NCI-H2029 treated with DMSO at 0.1 percent for 48 hours (cell line): ENCODE data around the gene ING2.
"Not testable (repeated sequence)": the region's sequence is repeated elsewhere in the genome, so short reads cannot be mapped to it uniquely, and the experiment has no call there.

Experiments used
- DNase-seq: peaks from one replicate; lab custom pipeline; 2025; lab: John Stamatoyannopoulos, UW

ING2 gene, protein sequence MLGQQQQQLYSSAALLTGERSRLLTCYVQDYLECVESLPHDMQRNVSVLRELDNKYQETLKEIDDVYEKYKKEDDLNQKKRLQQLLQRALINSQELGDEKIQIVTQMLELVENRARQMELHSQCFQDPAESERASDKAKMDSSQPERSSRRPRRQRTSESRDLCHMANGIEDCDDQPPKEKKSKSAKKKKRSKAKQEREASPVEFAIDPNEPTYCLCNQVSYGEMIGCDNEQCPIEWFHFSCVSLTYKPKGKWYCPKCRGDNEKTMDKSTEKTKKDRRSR

DNA sequence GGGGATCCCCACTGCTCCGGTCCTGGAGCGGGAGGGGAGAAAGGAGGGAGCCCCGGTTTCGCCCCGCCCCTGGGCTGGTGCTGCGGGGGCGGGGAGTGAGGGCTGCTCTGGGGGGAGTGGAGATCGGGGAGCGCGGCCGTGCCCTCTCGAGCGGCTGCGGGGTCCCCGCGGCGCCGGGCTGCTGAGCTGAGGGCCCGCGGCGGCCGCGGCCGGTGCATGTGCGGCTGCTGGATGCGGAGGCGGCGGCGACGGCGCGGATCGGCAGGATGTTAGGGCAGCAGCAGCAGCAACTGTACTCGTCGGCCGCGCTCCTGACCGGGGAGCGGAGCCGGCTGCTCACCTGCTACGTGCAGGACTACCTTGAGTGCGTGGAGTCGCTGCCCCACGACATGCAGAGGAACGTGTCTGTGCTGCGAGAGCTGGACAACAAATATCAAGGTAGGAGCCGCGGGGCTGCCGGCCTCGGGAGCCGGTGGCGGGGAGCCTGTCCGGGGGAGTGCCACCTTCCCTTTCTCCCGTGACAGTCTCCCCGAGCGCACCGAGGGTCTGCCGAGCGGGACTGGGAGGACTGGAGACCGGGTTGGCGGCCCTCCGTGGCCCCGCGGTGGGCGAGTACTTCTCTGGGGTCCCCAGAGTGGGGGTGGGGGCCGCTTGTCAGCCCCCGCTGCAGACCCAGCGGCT lies at the start of gene ING2:
Gene ING2 (plus strand): TSS at position 129 of the 681 bp plus-strand sequence. CDS start 138 bp downstream, at position 267.
- no peak for DNase-seq

DNA sequence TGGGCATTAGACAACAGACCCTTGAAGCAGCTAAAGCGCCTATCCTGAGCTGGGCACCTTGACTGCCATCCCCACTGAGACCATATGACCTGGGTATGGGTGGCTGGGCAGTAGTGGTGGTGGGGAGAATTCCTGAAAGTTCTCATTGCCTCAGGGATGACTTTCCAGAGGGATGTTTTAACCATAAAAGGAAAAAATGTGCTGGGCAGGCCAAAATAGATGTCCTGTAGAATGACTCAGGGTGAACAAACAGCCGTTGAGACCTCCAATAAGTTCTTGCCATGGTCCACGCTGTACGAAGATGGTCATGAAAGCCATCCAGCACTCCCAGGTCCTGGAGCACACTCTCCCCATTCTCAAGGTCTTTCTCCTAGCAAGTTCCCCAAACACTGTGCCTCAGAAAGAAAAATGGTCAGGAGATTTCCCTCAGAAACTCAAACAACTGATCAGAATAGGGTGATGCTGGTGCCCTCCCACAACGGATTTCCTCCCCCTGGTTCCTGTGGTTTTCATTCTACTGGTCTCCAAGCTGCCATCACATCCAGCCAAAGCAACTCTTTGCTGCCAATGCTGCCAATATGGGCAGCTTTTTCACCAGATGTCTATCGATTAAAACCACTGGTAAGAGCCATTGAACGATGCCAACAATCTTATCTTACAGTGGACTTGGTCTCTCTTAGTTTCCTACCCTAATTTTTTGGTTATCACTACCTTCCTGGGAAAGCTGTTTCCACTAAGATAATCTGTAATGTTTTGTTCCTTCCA lies 49.2 kb upstream of the ING2 start:
- no peak for DNase-seq

DNA sequence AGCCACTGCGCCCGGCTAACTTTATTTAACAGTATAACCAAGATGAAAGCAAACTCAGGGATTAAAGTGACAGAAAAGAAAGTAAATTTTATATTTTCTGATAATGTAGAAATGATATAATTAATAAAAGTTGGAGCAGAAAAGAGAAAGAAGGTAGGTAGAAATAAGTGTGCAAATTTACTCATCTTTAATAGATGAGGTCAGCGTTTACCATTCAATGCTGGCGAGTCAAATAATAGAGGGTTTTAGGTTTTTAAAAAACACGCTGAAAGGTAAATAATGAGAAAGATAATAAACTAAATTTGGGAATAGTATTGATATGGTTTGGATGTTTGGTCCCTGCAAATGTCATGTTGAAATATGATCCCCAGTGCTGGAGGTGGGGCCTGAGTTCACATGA lies 46.9 kb upstream of the ING2 start:
- DNase-seq: no peak

DNA sequence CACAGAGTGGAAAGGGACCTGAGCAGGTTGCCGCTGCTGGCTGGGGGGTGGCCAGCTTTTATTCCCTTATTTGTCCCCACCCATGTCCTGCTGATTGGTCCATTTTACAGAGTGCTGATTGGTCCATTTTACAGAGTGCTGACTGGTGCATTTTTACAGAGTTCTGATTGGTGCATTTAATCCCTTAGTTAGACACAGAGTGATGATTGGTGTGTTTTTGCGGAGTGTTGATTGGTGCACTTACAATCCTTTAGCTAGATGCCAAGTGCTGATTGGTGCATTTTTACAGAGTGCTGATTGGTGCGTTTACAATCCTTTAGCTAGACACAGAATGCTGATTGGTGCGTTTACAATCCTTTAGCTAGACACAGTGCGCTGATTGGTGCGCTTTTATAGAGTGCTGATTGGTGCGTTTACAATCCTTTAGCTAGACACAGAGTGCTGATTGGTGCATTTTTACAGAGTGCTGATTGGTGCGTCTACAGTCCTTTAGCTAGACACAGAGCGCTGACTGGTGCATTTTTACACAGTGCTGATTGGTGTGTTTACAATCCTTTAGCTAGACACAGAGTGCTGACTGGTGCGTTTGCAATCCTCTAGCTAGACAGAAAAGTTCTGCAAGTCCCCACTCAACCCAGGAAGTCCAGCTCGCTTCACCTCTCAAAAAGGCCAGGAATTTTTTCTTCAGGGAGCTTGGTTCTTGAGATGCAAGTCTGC lies 40.8 kb upstream of the ING2 start:
- DNase-seq: not testable (repeated sequence)

DNA sequence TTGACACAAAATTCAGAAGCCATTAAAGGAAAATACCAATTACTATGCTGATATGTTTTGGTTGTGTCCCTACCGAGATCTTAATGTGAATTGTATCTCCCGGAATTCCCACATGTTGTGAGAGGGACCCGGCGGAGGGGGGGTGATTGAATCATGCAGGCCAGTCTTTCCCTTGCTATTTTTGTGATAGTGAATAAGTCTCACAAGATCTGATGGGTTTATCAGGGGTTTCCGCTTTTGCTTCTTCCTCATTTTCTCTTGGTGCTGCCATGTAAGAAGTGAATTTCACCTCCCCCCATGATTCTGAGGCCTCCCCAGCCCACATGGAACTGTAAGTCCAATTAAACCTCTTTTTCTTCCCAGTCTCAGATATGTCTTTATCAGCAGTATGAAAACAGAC lies 39.0 kb upstream of the ING2 start:
- not testable (repeated sequence) for DNase-seq

DNA sequence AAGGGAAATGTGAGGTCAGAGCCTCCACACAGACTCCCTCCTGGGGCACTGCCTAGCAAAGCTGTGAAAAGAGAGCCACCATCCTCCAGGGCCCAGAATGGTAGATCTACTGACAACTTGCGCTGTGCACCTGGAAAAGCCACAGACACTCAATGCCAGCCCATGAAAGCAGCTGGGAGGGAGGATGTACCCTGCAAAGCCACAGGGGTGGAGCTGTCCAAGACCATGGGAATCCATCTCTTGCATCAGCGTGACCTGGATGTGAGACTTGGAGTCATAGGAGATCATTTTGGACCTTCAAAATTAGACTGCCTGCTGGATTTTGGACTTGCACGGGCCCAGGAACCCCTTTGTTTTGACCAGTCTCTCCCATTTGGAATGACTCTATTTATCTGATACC lies 37.6 kb upstream of the ING2 start:
- no peak for DNase-seq

DNA sequence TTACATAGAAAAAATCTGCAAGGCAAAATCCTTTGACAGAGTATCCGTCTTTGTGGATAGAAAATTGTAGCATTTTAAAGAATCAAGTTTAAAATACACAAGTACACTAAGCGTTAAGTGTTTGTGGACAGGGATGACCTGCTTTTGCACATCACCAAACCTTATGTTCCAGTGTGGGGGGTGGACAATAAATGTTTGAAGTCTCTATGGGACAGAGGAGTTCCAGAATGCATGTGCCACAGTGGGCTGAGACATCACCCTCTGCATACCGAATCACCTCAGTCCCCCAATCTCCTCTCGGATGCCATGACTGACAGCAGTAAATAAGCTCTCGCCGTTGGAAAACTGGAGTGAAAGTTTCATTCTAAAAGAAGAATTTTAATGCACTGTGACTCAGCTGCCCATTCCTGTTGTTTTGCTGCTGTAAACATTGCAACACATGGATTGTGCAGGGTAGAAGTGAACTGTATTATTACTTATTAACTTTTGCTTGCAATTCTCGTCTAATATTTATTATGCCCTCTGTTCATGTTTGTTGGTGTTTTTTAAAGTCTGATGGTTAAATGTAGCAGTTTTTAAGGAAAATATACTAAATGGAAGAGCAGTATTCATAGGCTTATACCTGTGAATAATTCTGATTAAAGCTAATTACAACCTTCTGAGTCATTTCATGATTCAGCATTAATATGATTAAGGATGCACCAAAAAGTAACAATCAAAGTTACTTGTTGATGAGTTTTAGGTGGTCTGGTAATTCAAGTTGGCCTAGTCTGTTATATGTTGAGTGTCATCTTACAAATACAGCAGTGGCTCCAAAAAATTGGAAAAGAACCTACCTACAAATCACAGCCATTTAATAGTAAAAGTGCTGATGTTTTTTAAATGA lies 36.4 kb upstream of the ING2 start:
- DNase-seq: no peak

DNA sequence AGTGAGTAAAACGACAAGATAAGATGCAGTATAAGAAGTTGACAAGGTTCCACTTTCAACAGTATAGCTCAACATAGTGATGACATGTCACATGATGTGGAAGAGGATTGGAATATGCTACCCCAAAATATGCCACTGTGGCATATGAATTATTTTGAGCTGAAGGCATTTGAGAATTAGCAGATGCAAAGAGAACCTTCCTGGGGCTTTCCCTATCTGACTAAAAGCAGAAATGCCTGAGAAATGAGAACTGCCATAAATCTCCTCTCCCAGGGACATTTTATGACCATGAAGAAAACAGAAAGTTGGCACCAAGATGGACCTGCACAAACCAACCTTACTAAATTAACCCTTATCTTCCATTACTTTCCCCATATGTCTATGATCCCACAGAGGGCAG lies 35.6 kb upstream of the ING2 start:
- no peak for DNase-seq

DNA sequence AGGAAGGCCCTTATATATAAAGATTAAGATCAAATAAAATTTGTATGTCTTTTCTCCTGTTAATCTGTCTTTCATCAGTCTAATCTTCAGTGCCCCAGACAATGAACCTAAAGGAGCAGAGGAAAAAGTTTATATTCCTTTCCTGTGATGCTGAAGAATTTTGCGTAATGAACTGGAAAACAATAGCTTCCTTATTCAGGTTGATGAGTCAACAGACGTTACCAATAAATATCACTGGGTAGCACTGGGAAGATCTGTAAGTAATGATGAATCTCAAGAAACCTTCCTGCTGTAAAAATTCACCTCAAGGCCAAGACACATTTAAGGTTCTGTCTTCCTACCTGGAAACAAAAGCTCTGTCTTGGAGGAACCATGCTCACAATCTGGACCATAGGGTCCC lies 34.9 kb upstream of the ING2 start:
- no peak for DNase-seq

DNA sequence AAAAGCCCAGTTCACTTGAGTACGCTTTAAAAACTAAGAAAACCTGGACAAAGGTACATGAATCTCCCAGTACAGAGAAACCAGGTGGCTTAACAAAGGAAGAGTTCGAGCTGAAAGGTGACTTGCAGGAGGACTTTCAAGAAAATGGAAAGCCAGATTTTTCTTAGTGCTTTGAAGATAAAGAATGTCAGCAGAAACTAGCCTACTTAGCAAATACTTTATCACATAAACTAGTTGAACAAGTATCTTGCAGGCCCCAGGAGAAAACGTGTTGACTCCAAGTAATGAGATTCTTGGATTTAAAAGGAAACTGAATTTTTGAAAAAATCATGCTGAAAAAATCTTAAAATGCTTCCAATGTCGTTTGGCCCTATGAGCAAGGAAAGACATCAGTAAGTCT lies 34.0 kb upstream of the ING2 start:
- no peak for DNase-seq

DNA sequence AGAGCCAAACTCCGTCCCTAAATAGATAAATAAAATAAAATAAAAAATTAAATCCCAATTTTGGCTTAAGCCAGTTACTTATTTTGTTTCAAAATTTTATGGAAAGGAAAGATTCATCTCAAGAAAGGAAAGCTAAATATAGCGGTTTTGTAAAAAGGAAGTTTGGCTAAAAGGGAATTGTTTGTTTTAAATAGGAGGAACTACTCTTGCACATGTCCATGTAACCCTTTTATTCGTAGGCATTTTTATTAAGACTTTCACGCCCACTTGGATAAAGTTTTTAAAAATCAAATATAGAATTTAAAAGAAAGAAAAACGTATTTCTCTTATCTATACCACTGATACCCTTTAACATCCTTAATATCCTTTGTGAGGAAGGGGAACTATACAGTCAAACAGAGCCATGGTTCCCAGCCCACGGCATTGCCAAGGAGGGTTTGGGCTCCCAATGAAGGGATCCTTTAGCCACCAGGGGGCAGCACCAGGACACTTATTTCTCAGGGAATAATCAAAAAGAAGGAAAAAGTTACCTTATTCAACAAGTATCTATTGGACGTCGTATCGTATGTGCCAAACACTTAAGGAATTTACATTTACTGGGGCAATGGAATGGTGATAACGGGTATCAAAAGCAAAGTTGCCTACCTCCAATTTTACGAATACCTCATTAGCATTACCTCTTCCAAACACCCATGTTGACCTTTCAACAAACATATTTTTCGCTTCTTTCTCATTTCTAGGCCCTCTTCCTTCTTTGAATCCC lies 32.7 kb upstream of the ING2 start:
- DNase-seq: peak; percentile 15

DNA sequence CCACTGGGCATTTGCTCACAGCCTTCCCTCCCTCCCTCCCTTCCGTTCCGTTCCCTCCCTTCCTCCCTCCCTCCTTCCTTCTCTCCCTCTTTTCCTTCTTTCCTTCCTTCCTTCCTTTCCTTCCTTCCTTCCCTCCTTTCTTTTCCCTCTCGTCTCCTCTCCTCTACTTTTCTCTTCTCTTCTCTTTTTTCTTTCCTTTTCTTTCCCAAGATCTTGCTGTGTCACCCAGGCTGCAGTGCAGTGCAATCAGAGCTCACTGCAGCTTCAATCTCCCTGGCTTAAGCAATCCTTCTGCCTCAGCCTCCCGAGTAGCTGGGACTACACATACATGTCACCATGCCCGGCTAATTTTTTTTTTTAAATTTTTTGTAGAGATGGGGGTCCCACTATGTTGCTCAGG lies 26.7 kb upstream of the ING2 start:
- DNase-seq: no peak

DNA sequence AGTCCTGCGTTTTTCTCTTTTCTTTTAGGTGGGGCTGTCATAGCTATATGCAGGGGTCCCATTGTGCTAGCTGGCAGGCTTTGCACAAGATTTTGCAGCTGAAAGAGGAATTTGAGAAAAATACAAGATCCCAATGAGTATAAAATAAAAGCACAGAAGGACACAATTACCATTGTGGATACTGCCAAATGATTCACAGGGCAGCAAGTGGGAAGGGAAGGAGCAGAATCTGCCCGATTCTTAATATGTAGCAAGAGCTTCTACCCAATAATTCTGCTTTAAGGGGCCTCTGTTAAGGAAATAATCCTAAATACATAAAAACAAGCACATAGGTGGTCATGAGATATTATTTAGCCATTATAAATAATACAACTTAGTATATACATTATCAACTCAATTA lies 25.9 kb upstream of the ING2 start:
- no peak for DNase-seq

DNA sequence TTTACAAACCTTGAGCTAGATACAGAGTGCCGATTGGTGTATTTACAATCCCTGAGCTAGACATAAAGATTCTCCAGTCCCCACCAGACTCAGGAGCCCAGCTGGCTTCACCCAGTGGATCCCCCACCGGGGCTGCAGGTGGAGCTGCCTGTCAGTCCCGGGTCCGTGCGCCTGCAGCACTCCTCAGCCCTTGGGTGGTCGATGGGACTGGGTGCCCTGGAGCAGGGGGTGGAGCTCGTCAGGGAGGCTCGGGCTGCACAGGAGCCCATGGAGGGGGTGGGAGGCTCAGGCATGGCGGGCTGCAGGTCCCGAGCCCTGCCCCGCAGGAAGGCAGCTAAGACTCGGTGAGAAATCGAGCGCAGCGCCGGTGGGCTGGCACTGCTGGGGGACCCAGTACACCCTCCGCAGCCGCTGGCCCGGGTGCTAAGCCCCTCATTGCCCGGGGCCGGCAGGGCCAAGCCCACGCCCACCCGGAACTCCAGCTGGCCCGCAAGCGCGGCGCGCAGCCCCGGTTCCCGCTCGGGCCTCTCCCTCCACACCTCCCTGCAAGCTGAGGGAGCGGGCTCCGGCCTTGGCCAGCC lies 22.3 kb upstream of the ING2 start:
- DNase-seq: not testable (repeated sequence)

DNA sequence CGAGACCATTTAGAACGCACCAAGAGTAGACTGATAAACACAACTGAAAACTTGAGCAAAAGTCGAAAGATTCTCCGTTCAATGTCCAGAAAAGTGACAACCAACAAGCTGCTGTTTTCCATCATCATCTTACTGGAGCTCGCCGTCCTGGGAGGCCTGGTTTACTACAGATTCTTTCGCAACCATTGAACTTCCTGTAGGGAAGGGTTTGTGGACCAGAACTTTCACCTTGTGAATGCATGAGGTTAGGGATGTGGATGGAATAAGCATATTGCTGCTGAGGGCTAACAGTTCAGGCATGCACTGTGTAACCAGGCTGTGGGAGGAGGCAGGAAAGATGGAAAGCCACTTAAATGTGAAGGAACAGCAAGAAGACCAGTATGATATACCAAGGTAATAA lies 20.9 kb upstream of the ING2 start:
- no peak for DNase-seq

DNA sequence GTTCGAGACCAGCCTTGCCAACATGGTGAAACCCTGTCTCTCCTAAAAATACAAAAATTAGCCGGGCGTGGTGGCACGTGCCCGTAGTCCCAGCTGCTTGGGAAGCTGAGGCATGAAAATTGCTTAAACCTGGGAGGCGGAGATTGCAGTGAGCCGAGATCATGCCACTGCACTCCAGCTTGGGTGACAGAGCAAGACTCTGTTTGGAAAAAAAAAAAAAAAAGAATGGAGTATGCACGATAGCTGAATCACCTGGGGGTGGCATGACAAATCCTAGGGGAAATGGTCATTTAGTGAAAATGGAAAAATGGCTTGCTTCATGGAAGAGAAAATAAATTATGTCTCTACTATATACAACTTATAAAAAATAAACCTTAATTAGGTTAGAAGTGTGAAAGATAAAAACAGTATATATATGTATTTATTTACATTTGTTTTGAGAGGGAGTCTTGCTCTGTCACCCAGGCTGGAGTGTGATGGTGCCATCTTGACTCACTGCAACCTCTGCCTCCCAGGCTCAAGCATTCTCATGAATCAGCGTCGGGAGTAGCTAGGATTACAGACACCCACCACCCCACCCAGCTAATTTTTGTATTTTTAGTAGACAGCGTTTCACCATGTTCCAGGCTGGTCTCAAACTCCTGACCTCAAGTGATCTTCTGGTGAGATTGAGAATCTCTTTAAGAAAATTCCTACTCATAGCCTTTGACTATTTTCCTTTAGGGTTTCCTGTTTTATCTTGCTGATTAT lies 19.3 kb upstream of the ING2 start:
- DNase-seq: no peak

DNA sequence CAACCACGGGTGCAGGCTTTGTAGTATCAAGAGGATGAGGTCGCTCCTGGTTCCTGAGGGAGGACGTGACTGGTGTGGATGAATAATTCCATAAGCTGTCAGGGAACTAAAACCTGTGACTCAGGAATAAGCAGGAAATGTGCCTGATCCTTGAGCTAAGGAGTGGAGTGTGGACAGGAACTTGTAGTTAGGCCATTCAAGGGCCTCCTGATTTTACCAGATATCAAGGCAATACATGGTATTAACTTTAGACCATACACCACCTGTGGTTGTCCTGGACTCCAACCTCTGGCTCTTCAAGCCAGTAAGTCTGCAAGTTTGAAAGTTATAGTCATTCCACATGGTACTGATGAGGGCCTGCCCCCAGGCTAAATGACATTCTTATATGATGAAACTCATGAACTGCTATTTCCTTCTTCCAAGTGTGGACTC lies 12.1 kb upstream of the ING2 start:
- DNase-seq: no peak

DNA sequence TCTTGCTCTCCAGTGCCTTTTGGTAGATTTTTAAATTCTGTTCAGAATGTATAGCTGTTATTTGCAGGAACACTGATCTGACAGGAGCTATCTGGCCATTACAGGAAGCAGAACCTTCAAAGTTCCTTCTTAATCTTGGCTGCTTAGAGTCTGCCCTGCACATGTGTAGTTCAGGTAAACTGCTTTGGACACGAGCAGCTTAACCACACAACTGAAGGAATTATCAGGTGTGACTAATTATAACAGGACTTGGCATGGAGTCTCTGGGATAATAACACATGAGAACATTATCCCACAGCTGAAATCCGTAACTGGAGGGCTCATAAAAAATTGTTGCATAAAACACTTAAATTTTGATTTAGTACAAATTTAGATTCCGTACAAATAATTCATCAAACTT lies 11.6 kb upstream of the ING2 start:
- DNase-seq: no peak

DNA sequence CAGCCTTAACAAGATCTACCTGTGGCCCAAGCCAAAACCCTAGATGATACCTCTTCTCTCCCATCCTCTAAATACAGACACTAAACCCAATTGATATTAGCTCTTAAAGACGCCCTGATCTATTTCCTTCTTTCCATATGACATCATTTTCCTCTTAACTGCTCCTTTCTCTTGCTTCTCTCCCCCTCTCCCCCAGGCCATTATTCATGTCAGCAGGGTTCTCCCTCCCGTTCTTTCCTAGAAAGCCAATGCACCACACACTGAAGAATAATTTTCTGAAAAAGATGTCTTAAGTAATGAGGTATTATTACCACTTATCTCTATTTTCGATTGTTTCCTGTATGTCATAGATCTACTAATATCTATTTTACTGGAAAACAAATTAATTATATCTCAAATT lies 9.7 kb upstream of the ING2 start:
- no peak for DNase-seq

DNA sequence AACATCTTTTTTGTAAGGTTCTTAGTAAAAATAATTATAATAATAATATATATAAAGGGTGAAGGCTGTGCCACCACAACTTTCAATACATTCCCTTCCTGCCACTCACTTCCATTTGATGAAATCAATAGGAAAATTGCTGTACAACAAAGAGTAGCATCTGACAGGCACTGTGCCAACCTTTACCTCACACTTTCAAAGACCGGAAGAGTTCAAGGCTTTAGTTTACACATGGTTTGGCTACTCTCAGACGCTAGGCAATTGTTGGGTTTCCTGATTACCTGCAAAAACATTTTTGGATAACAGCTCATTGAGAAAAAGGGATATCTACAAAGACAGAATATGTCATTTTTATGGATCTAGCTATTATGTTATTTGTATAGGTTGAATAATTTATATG lies 5.5 kb upstream of the ING2 start:
- DNase-seq: peak; percentile 46
